Measurements from ENCODE around the gene ETV3. TPM values are rescaled to one million over a fixed set of nuclear protein-coding genes. Genes with fewer than 3 reads are reported as not detected.

Gene ETV3
- total RNA-seq, 1 experiment from 2014 or later: 26.2 TPM

DNA sequence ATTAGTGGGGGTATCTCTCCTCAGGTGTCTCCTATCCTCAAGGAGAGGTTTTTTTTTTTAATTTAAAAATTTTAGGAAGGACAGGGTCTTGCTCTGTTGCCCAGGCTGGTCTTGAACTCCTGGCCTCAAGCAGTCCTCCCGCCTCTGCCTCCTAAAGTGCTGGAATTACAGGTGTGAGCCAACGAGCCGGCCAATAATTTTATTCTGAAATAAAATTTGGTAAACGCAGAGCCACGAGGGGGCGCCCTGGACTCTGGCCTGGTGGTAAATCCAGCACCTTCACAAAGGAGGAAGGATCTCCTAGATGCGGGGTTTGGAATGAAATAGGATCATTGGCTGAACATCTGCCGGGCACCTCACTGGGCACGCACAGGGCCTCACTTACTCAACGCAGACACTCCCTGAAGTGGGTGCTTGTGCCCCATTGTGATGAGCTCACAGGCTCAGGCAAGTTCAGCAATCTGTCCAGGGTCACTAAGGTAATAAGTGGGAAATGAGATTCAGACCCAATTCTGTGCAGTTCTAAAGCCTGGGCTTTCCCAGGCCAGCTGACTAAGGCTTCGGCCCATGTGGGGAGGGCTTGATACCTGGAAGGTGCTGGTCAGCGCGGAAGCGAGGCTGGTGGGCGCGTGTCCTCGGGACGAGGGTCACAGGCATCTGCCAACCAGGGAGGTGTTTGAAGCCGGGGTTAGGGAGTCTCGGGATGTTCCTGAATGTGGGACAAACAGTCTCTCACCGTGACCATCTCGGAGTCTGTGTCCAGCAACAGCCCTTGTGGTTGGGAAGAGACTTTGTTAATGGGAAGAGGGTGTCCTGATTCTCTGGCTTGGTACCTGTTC lies 32.7 kb upstream of the ETV3 start:
- no peaks in the 10 kb centered on the region for H3K36me3 ChIP-seq (ENCODE audit: low read depth)
- peak; percentile 34 to 41 for DNase-seq
- H3K27me3 ChIP-seq (ENCODE audit: insufficient read depth, low read depth): peaks cover 61% of the 10 kb centered on the region
- H3K4me1 ChIP-seq (replicated peaks; ENCODE audit: insufficient read depth): no peaks in the 10 kb centered on the region
- no peak overlapping the region for H3K4me2 ChIP-seq
- TF ChIP-seq EZH2 (IDR thresholded peaks at IDR 0.05; ENCODE audit: low read depth): no peak
- TF ChIP-seq, protein P1, sequence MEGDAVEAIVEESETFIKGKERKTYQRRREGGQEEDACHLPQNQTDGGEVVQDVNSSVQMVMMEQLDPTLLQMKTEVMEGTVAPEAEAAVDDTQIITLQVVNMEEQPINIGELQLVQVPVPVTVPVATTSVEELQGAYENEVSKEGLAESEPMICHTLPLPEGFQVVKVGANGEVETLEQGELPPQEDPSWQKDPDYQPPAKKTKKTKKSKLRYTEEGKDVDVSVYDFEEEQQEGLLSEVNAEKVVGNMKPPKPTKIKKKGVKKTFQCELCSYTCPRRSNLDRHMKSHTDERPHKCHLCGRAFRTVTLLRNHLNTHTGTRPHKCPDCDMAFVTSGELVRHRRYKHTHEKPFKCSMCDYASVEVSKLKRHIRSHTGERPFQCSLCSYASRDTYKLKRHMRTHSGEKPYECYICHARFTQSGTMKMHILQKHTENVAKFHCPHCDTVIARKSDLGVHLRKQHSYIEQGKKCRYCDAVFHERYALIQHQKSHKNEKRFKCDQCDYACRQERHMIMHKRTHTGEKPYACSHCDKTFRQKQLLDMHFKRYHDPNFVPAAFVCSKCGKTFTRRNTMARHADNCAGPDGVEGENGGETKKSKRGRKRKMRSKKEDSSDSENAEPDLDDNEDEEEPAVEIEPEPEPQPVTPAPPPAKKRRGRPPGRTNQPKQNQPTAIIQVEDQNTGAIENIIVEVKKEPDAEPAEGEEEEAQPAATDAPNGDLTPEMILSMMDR (conservative IDR thresholded peaks at IDR 0.05): peak; percentile 74
- ChIA-PET CTCF (interaction anchor here (0.6 kb wide), 1 partner anchor 11 kb away, joined by 7 read pairs; no protein-coding TSS in a partner anchor), POLR2A (ENCODE audit: unreplicated experiment) (no interaction called here)
- no peaks in the 10 kb centered on the region for H3K79me2 ChIP-seq (ENCODE audit: low read depth)
- no peaks in the 10 kb centered on the region for H3K9me3 ChIP-seq (ENCODE audit: insufficient read depth, low read depth)
- no peaks in the 10 kb centered on the region for H3F3A ChIP-seq (ENCODE audit: insufficient read depth, low read depth)
- no peaks in the 10 kb centered on the region for H4K20me1 ChIP-seq (ENCODE audit: insufficient read depth)
- no peak overlapping the region for H3K4me3 ChIP-seq
- no peak overlapping the region for H2AFZ ChIP-seq
- no peaks in the 10 kb centered on the region for H3K9me2 ChIP-seq (ENCODE audit: insufficient read depth)
- BruUV-seq (replicated peaks): no TSS peak
- intact Hi-C loops (cut with micrococcal nuclease; ENCODE audit: unreplicated experiment): loop anchor here (2.0 to 5.0 kb wide), 2 partner anchors 318 to 521 kb away; no protein-coding TSS in a partner anchor
- H3K27ac ChIP-seq: no peak overlapping the region

DNA sequence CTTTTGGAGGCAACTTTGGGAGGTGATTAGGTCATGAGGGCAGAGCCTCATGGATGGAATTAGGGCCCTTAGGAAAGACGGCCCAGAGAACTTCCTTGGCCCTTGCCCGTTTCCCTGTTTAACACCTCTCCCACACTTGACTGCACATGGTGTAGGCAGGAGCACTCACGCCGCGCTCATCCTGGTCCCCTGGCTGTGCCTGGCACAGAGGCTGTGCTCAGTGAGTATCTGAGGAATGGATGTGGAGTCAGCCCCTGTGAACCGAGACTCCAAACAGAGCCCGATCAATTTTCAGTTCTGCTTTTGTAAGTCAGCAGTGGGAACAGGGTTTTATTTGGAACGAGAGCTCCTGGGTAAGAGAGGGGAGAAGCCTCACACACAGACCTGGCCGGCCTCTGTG lies 29.8 kb upstream of the ETV3 start:
- TF ChIP-seq, protein P1 (conservative IDR thresholded peaks at IDR 0.05): no peak
- no peak for TF ChIP-seq EZH2 (IDR thresholded peaks at IDR 0.05; ENCODE audit: low read depth)
- intact Hi-C loops (cut with micrococcal nuclease; ENCODE audit: unreplicated experiment): no loop called here
- Histone ChIP-seq H3K4me1 (replicated peaks; ENCODE audit: insufficient read depth) (no peaks in the 10 kb centered on the region), H4K20me1 (ENCODE audit: insufficient read depth) (no peaks in the 10 kb centered on the region), H3F3A (ENCODE audit: insufficient read depth, low read depth) (no peaks in the 10 kb centered on the region), H3K27me3 (ENCODE audit: insufficient read depth, low read depth) (peaks cover 50% of the 10 kb centered on the region), H3K79me2 (ENCODE audit: low read depth) (no peaks in the 10 kb centered on the region), H3K27ac (no peak overlapping the region), H3K9me2 (ENCODE audit: insufficient read depth) (no peaks in the 10 kb centered on the region), H2AFZ (no peak overlapping the region), H3K4me3 (no peak overlapping the region), H3K36me3 (ENCODE audit: low read depth) (no peaks in the 10 kb centered on the region), H3K9me3 (ENCODE audit: insufficient read depth, low read depth) (no peaks in the 10 kb centered on the region), H3K4me2 (no peak overlapping the region)
- ChIA-PET POLR2A (ENCODE audit: unreplicated experiment) (no interaction called here), CTCF (no interaction called here)
- no peak for DNase-seq
- no TSS peak for BruUV-seq (replicated peaks)

DNA sequence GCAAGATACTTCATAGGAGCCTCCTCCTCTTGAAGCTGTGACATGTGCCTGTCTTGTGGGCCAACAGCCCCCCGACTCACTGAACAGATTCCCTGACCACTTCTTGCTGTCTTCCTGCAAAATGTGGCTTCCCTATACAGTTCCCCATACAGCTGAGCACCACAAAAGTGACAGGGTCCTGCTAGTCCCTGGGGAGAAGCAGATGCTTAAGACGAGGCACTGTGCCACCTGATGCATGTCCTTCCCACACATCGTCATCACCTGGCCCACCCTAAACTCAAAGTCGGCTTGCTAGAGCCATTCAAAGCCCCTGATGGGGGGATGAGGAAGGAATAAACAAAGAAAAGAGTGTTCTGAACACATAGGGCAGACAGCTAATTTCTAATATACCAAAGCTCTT lies 29.2 kb upstream of the ETV3 start:
- Histone ChIP-seq H3K4me1 (replicated peaks; ENCODE audit: insufficient read depth) (no peaks in the 10 kb centered on the region), H3F3A (ENCODE audit: insufficient read depth, low read depth) (no peaks in the 10 kb centered on the region), H3K4me2 (no peak overlapping the region), H3K4me3 (no peak overlapping the region), H3K79me2 (ENCODE audit: low read depth) (no peaks in the 10 kb centered on the region), H2AFZ (no peak overlapping the region), H3K27ac (no peak overlapping the region), H3K27me3 (ENCODE audit: insufficient read depth, low read depth) (peaks cover 47% of the 10 kb centered on the region), H4K20me1 (ENCODE audit: insufficient read depth) (no peaks in the 10 kb centered on the region), H3K36me3 (ENCODE audit: low read depth) (no peaks in the 10 kb centered on the region), H3K9me3 (ENCODE audit: insufficient read depth, low read depth) (no peaks in the 10 kb centered on the region), H3K9me2 (ENCODE audit: insufficient read depth) (no peaks in the 10 kb centered on the region)
- BruUV-seq (replicated peaks): no TSS peak
- intact Hi-C loops (cut with micrococcal nuclease; ENCODE audit: unreplicated experiment): no loop called here
- no peak for DNase-seq
- no peak for TF ChIP-seq EZH2 (IDR thresholded peaks at IDR 0.05; ENCODE audit: low read depth)
- TF ChIP-seq, protein P1 (conservative IDR thresholded peaks at IDR 0.05): no peak
- CTCF ChIA-PET: no interaction called here
- POLR2A ChIA-PET (ENCODE audit: unreplicated experiment): no interaction called here
